Measurements from ENCODE around the gene SAFB.

SAFB gene

DNA sequence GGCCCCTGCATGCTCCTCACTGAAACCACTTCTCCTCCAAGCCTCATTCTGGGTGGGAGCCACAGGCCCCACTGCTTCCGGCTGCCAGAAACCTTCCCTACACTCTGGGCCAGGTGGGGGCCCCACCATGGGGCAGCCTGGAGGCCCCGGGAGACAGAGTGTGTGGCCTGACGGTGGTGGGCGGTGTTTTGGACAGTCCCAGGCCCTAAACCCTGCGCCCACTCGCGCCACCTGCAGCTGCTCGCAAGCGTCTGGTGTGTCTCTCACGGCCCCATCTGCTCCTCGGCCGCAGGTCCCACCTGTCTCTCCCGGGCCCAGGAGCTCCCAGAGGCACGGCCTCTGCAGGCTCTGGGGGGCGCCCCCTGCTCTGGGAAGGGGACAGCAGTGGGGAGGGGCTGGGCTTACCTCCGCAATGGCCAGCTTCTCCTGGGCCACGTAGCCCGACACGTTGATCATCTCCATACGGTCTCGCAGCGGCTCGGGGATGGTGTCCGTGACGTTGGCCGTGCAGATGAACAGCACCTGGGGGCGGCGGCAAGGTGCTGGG is 72.8 kb downstream of the SAFB start:
- Histone ChIP-seq H3K4me2 (ENCODE audit: insufficient read depth, low read length, poor library complexity, severe bottlenecking) (no peak overlapping the region), H2BK12ac (ENCODE audit: low read length) (no peak overlapping the region), H3K36me3 (replicated peaks in 1 of 2; ENCODE audit: control insufficient read depth in 2 of 2, insufficient read depth in 2 of 2, low read length in 2 of 2) (peaks cover 64 to 98% of the 10 kb centered on the region in 2 donors), H3K4me1 (ENCODE audit: control insufficient read depth in 2 of 2, insufficient read depth in 1 of 2, low read depth in 1 of 2, low read length in 2 of 2) (peaks cover 2 to 4% of the 10 kb centered on the region in 2 donors), H2AK5ac (ENCODE audit: low read depth, low read length) (no peak overlapping the region), H3K79me1 (ENCODE audit: low read depth, low read length) (peaks cover 40% of the 10 kb centered on the region), H2BK5ac (ENCODE audit: low read length) (no peak overlapping the region), H4K8ac (ENCODE audit: low read depth, low read length) (no peak overlapping the region), H3K27ac (replicated peaks; ENCODE audit: low read length) (no peak overlapping the region), H3K18ac (ENCODE audit: low read length) (no peak overlapping the region), H2BK120ac (ENCODE audit: low read depth, low read length) (no peak overlapping the region), H3K4ac (ENCODE audit: low read length) (no peak overlapping the region), H3K4me3 (ENCODE audit: low read length in 2 of 2) (no peak overlapping the region), H2AFZ (ENCODE audit: low read length) (no peak overlapping the region), H3K23ac (ENCODE audit: low read depth, low read length, poor library complexity) (no peak overlapping the region), H2BK15ac (ENCODE audit: low read length) (no peak overlapping the region), H3K14ac (ENCODE audit: low read length) (no peak overlapping the region), H4K91ac (ENCODE audit: low read depth, low read length, poor library complexity) (no peak overlapping the region), H3K27me3 (ENCODE audit: control insufficient read depth in 3 of 3, insufficient read depth in 3 of 3, low read depth in 1 of 3, low read length in 3 of 3) (no peaks in the 10 kb centered on the region), H3K9ac (ENCODE audit: low read depth, low read length, poor library complexity) (no peak overlapping the region), H3K9me3 (replicated peaks in 1 of 2; ENCODE audit: control insufficient read depth in 2 of 2, insufficient read depth in 1 of 2, low read depth in 1 of 2, low read length in 2 of 2) (peaks cover 0 to 9% of the 10 kb centered on the region in 2 donors)
- WGBS, 2 donors (ENCODE audit: extremely low coverage in 2 of 2, insufficient read length in 2 of 2, insufficient replicate concordance in 1 of 2), result no CpG with 5 or more reads among the region's 28 CpGs
- DNase-seq (ENCODE audit: low spot score), result no peak

DNA sequence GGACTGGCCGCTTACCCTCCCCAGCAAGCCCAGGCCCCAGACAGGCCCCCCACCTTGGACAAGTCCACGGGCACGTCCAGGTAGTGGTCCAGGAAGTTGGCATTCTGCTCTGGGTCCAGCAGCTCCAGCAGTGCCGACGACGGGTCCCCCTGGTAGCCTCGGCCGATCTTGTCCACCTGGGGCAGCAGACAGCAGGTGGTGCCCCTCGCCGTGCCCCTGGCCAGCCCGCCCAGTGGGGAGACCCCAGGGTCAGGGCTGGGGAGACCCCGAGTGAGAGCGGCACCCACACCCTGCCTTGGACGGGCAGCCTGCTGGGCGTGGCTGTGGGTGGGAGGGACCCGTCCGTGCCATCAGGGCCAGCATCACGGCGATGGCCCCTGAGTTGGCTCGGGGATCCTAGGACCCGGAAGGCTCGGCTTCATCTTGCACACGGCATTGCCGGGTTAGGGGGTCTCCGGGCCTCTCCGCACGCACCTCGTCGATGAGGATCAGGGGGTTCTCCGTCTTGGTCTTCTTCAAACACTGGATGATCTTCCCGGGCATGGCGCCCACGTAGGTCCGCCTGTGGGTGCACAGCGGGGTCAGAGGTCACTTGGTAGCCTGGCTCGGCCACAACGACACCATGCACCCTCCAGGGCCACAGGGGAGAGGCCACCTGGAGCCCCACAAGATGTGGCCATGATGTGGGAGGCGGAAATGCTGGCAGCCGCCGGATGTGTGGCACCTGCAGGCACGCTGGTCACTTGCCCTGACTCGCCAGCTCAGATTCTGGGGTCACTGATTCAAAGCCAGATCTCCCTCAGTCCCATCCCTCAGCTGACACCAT is 73.5 kb downstream of the SAFB start:
- Histone ChIP-seq H2BK12ac (ENCODE audit: low read length) (no peak overlapping the region), H3K27me3 (ENCODE audit: control insufficient read depth in 3 of 3, insufficient read depth in 3 of 3, low read depth in 1 of 3, low read length in 3 of 3) (no peaks in the 10 kb centered on the region), H3K23ac (ENCODE audit: low read depth, low read length, poor library complexity) (peak overlapping the region; percentile 80), H2BK15ac (ENCODE audit: low read length) (no peak overlapping the region), H2AFZ (ENCODE audit: low read length) (no peak overlapping the region), H3K9ac (ENCODE audit: low read depth, low read length, poor library complexity) (no peak overlapping the region), H3K27ac (replicated peaks; ENCODE audit: low read length) (no peak overlapping the region), H3K14ac (ENCODE audit: low read length) (no peak overlapping the region), H3K36me3 (replicated peaks in 1 of 2; ENCODE audit: control insufficient read depth in 2 of 2, insufficient read depth in 2 of 2, low read length in 2 of 2) (peaks cover 69 to 98% of the 10 kb centered on the region in 2 donors), H3K4me3 (ENCODE audit: low read length in 2 of 2) (no peak overlapping the region), H3K4me1 (ENCODE audit: control insufficient read depth in 2 of 2, insufficient read depth in 1 of 2, low read depth in 1 of 2, low read length in 2 of 2) (peaks cover 1 to 4% of the 10 kb centered on the region in 2 donors), H3K18ac (ENCODE audit: low read length) (no peak overlapping the region), H4K91ac (ENCODE audit: low read depth, low read length, poor library complexity) (no peak overlapping the region), H3K79me1 (ENCODE audit: low read depth, low read length) (peaks cover 42% of the 10 kb centered on the region), H3K4me2 (ENCODE audit: insufficient read depth, low read length, poor library complexity, severe bottlenecking) (no peak overlapping the region), H2AK5ac (ENCODE audit: low read depth, low read length) (no peak overlapping the region), H3K4ac (ENCODE audit: low read length) (no peak overlapping the region), H2BK120ac (ENCODE audit: low read depth, low read length) (no peak overlapping the region), H2BK5ac (ENCODE audit: low read length) (no peak overlapping the region), H3K9me3 (replicated peaks in 1 of 2; ENCODE audit: control insufficient read depth in 2 of 2, insufficient read depth in 1 of 2, low read depth in 1 of 2, low read length in 2 of 2) (peaks cover 0 to 11% of the 10 kb centered on the region in 2 donors), H4K8ac (ENCODE audit: low read depth, low read length) (peak overlapping the region; percentile 43)
- no peak for DNase-seq (ENCODE audit: low spot score)
- no CpG with 5 or more reads among the region's 42 CpGs for WGBS, 2 donors (ENCODE audit: extremely low coverage in 2 of 2, insufficient read length in 2 of 2, insufficient replicate concordance in 1 of 2)

DNA sequence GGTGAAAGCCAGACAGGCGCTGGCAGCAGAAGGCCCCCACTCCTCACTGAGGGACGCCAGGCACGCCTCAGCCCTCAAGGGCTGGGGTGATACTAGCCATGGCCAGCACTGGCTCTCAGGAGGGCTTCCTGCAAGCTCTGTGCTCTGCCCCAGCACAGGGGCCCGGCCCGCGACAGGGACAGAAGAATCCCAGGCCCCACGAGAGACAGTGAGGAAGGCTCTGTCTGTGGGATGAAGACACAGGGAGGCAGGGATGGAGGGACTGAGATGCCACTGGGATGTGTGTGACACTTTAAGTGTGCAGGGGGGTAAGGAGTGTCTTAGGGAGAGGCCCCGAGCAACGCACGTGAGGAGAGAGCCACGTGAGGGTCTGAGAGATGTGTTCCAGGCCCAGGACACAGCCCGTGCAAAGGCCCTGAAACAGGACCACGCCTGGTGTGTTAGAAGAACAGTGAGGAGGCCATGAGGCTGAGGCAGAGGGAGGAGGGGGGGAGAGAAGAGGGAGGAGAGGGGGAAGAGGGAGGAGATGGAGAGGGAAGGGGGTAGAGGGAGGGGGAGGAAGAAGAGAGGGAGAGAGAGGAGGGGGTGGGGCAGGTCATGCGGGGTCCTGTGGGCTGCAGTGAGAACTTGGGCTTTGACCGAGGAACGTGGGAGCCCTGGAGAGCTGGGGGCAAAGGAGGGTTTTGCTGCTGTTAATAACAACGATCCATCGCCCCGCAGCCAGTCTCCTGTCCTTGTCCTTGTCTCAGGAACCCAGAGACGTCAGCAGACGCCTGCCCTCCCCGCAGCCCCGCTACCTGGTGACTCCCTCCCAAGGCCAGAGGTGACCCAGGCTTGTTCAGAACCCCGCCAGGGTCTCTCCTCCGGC is 74.4 kb downstream of the SAFB start:
- Histone ChIP-seq H4K8ac (ENCODE audit: low read depth, low read length) (no peak overlapping the region), H4K91ac (ENCODE audit: low read depth, low read length, poor library complexity) (no peak overlapping the region), H3K14ac (ENCODE audit: low read length) (no peak overlapping the region), H2BK12ac (ENCODE audit: low read length) (no peak overlapping the region), H3K4me1 (ENCODE audit: control insufficient read depth in 2 of 2, insufficient read depth in 1 of 2, low read depth in 1 of 2, low read length in 2 of 2) (no peaks in the 10 kb centered on the region), H3K9ac (ENCODE audit: low read depth, low read length, poor library complexity) (no peak overlapping the region), H2BK5ac (ENCODE audit: low read length) (no peak overlapping the region), H3K4me2 (ENCODE audit: insufficient read depth, low read length, poor library complexity, severe bottlenecking) (no peak overlapping the region), H2BK120ac (ENCODE audit: low read depth, low read length) (no peak overlapping the region), H3K9me3 (replicated peaks in 1 of 2; ENCODE audit: control insufficient read depth in 2 of 2, insufficient read depth in 1 of 2, low read depth in 1 of 2, low read length in 2 of 2) (peaks cover 0 to 10% of the 10 kb centered on the region in 2 donors), H3K36me3 (replicated peaks in 1 of 2; ENCODE audit: control insufficient read depth in 2 of 2, insufficient read depth in 2 of 2, low read length in 2 of 2) (peaks cover 63 to 89% of the 10 kb centered on the region in 2 donors), H3K4ac (ENCODE audit: low read length) (no peak overlapping the region), H3K23ac (ENCODE audit: low read depth, low read length, poor library complexity) (no peak overlapping the region), H3K18ac (ENCODE audit: low read length) (no peak overlapping the region), H3K4me3 (ENCODE audit: low read length in 2 of 2) (no peak overlapping the region), H3K27ac (replicated peaks; ENCODE audit: low read length) (no peak overlapping the region), H2AFZ (ENCODE audit: low read length) (no peak overlapping the region), H2BK15ac (ENCODE audit: low read length) (no peak overlapping the region), H2AK5ac (ENCODE audit: low read depth, low read length) (peak overlapping the region; percentile 63), H3K79me1 (ENCODE audit: low read depth, low read length) (peaks cover 34% of the 10 kb centered on the region), H3K27me3 (ENCODE audit: control insufficient read depth in 3 of 3, insufficient read depth in 3 of 3, low read depth in 1 of 3, low read length in 3 of 3) (no peaks in the 10 kb centered on the region)
- WGBS, 2 donors (ENCODE audit: extremely low coverage in 2 of 2, insufficient read length in 2 of 2, insufficient replicate concordance in 1 of 2), result no CpG with 5 or more reads among the region's 25 CpGs
- DNase-seq (ENCODE audit: low spot score), result no peak

All from neuronal stem cell (in vitro differentiated cells).